ENCODE data around the gene MMP14. TPM values are rescaled to one million over a fixed set of nuclear protein-coding genes. Genes with fewer than 3 reads are reported as not detected.
A peak's percentile ranks its signal among the peaks of the same experiment; 100 is the strongest.

MMP14 gene
- total and polyA plus RNA-seq, 9 of the 15 experiments (the other 6 are each of a cell fraction or from before 2014, with no cell fraction given) = 0.36 to 5.8 (median 1.3) TPM; not detected in 2

DNA sequence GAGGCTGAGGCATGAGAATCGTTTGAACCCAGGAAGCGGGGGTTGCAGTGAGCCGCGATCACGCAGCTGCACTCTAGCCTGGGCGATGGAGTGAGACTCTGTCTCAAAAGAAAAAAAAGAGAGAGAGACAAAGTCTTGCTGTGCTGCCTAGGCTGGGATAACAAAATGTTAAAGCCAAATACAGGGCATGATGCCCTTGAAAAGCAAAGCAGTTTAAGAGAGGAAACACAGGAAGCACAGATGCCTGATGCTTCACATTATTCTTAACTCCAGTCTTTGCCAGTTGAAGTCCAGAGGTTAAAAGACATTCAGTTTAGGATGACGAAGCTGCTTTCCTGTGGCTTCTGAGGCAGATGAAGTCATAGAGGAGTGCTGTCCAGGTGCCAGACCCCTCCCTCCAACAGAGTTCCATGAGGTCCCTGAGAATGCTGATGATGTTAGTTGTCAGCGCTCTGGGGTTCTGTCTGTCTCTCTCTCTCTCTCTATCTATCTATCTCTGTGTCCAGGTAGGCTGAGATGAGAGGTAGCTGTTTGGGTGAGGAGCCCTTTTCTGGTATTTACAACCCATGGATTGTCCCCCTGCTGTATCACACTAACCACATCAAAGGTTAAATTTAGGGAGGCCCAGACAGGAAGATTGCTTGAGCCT is 11.6 kb upstream of the MMP14 start (continued):
- TF ChIP-seq RB1 (IDR thresholded peaks at IDR 0.05; ENCODE audit: low read depth) (no peak), ZFP91 (CRISPR knock-in tag; IDR thresholded peaks at IDR 0.05) (no peak), ZFX (CRISPR knock-in tag; IDR thresholded peaks at IDR 0.05) (peak; percentile 54), HMG20A (CRISPR knock-in tag; conservative IDR thresholded peaks at IDR 0.05) (no peak), KLF1 (tag; IDR thresholded peaks at IDR 0.05) (no peak), ETV1 (tag; conservative IDR thresholded peaks at IDR 0.05; ENCODE audit: low read depth) (peak; percentile 30; the same call in 1 of the 2 replicates), ZNF184 (CRISPR knock-in tag; IDR thresholded peaks at IDR 0.05) (no peak), ZBTB43 (CRISPR knock-in tag; IDR thresholded peaks at IDR 0.05) (no peak), CHAMP1 (IDR thresholded peaks at IDR 0.05) (no peak), TEAD1 (CRISPR knock-in tag; IDR thresholded peaks at IDR 0.05) (no peak), RBM39 (optimal IDR thresholded peaks at IDR 0.05; ENCODE audit: low read depth, low read length) (no peak), NEUROD1 (IDR thresholded peaks at IDR 0.05; ENCODE audit: borderline replicate concordance, low read depth, low read length, partially characterized antibody) (peak; percentile 12), POLR3G (IDR thresholded peaks at IDR 0.05; ENCODE audit: extremely low read depth, insufficient read length, insufficient replicate concordance) (no peak), SMARCA5 (IDR thresholded peaks at IDR 0.05) (no peak), POU5F1 (IDR thresholded peaks at IDR 0.05; ENCODE audit: borderline replicate concordance, low read depth, low read length, partially characterized antibody) (no peak), USF1 (CRISPR knock-in tag; IDR thresholded peaks at IDR 0.05) (no peak)
- TF ChIP-seq, protein P1, sequence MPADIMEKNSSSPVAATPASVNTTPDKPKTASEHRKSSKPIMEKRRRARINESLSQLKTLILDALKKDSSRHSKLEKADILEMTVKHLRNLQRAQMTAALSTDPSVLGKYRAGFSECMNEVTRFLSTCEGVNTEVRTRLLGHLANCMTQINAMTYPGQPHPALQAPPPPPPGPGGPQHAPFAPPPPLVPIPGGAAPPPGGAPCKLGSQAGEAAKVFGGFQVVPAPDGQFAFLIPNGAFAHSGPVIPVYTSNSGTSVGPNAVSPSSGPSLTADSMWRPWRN (IDR thresholded peaks at IDR 0.05; ENCODE audit: low read depth) = no peak
- TF ChIP-seq, protein P2, sequence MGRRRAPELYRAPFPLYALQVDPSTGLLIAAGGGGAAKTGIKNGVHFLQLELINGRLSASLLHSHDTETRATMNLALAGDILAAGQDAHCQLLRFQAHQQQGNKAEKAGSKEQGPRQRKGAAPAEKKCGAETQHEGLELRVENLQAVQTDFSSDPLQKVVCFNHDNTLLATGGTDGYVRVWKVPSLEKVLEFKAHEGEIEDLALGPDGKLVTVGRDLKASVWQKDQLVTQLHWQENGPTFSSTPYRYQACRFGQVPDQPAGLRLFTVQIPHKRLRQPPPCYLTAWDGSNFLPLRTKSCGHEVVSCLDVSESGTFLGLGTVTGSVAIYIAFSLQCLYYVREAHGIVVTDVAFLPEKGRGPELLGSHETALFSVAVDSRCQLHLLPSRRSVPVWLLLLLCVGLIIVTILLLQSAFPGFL (CRISPR knock-in tag; IDR thresholded peaks at IDR 0.05) = no peak

All from K562 (cell line).